MM.1S (cell line): ENCODE data around the gene TVP23C.

Experiments
- EZH2 ChIP-seq: fragments of 300-600 bp; sonication (generic); optimal IDR thresholded peaks from 2 replicates; pipeline ENCODE3; 2017; ENCODE audit warnings: low read depth, mild to moderate bottlenecking, antibody characterized with exemption, low read length, mixed read lengths
- EZH2phosphoT487 ChIP-seq: fragments of 300-600 bp; sonication (generic); IDR thresholded peaks from 2 replicates; pipeline ENCODE4 v1.6.1; 2018; ENCODE audit warnings: antibody characterized with exemption, low read length
- TF ChIP-seq, protein P1 (sequence below): fragments of 300-600 bp; sonication (generic); IDR thresholded peaks from 2 replicates; pipeline ENCODE4 v1.5.1; 2016; ENCODE audit warnings: antibody characterized with exemption, low read length, mixed read lengths

- TF ChIP-seq EZH2, result no peak
- TF ChIP-seq, protein P1, sequence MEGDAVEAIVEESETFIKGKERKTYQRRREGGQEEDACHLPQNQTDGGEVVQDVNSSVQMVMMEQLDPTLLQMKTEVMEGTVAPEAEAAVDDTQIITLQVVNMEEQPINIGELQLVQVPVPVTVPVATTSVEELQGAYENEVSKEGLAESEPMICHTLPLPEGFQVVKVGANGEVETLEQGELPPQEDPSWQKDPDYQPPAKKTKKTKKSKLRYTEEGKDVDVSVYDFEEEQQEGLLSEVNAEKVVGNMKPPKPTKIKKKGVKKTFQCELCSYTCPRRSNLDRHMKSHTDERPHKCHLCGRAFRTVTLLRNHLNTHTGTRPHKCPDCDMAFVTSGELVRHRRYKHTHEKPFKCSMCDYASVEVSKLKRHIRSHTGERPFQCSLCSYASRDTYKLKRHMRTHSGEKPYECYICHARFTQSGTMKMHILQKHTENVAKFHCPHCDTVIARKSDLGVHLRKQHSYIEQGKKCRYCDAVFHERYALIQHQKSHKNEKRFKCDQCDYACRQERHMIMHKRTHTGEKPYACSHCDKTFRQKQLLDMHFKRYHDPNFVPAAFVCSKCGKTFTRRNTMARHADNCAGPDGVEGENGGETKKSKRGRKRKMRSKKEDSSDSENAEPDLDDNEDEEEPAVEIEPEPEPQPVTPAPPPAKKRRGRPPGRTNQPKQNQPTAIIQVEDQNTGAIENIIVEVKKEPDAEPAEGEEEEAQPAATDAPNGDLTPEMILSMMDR, result no peak
- no peak for TF ChIP-seq EZH2phosphoT487
These were observed 52.1 kb downstream of the TVP23C start for GRCh38 chr17:15511142-15511541.
